GM12875 (cell line): ENCODE data around the gene UNC79.

Source experiments
- H3K4me3 ChIP-seq: one replicate; pipeline ENCODE4 v1.5.1; 2011; ENCODE audit warnings: low read depth, low read length, control low read depth
- CTCF ChIP-seq: IDR thresholded peaks from 2 replicates; pipeline ENCODE4 v1.5.1; 2011; ENCODE audit warnings: low read depth, mild to moderate bottlenecking, control low read depth, inconsistent platforms, low read length, moderate library complexity, borderline replicate concordance; ENCODE audit not compliant: insufficient read depth

Gene UNC79

GRCh38 chr14:93725002-93725582 is 294.4 kb downstream of the UNC79 start:
- TF ChIP-seq CTCF = no peak
- H3K4me3 ChIP-seq = no peak overlapping the region

GRCh38 chr14:93725993-93726392 is 295.3 kb downstream of the UNC79 start:
- no peak overlapping the region for H3K4me3 ChIP-seq
- no peak for TF ChIP-seq CTCF

- TF ChIP-seq CTCF = no peak
- no peak overlapping the region for H3K4me3 ChIP-seq
These were observed 296.5 kb downstream of the UNC79 start for GRCh38 chr14:93727039-93727740.

- no peak overlapping the region for H3K4me3 ChIP-seq
- TF ChIP-seq CTCF = no peak
These were observed 297.3 kb downstream of the UNC79 start for GRCh38 chr14:93727917-93728650.

GRCh38 chr14:93728651-93729016 is 297.9 kb downstream of the UNC79 start:
- H3K4me3 ChIP-seq = no peak overlapping the region
- no peak for TF ChIP-seq CTCF

GRCh38 chr14:93729993-93730392 is 299.3 kb downstream of the UNC79 start:
- TF ChIP-seq CTCF = no peak

More at GRCh38 chr14:93729993-93730392, 299.3 kb downstream of the UNC79 start:
- no peak overlapping the region for H3K4me3 ChIP-seq
